OCI-LY7 (cell line): ENCODE results near the gene NME3.

ENCODE experiments used
- EZH2phosphoT487 ChIP-seq: fragments of 200-600 bp; sonication (generic); IDR thresholded peaks from 2 replicates; pipeline ENCODE4 v1.6.1; 2018; ENCODE audit warnings: low read depth, borderline replicate concordance, mild to moderate bottlenecking, mixed run types, antibody characterized with exemption, low read length, moderate library complexity, mixed read lengths
- TF ChIP-seq, protein P1 (sequence below): fragments of 200-600 bp; sonication (generic); conservative IDR thresholded peaks from 2 replicates; pipeline ENCODE4 v1.5.1; 2014; ENCODE audit warnings: mild to moderate bottlenecking, antibody characterized with exemption, low read length, moderate library complexity, mixed read lengths

GRCh38 chr16:1788708-1789100, 17.4 kb upstream of the NME3 start:
- TF ChIP-seq EZH2phosphoT487: no peak
- TF ChIP-seq, protein P1, sequence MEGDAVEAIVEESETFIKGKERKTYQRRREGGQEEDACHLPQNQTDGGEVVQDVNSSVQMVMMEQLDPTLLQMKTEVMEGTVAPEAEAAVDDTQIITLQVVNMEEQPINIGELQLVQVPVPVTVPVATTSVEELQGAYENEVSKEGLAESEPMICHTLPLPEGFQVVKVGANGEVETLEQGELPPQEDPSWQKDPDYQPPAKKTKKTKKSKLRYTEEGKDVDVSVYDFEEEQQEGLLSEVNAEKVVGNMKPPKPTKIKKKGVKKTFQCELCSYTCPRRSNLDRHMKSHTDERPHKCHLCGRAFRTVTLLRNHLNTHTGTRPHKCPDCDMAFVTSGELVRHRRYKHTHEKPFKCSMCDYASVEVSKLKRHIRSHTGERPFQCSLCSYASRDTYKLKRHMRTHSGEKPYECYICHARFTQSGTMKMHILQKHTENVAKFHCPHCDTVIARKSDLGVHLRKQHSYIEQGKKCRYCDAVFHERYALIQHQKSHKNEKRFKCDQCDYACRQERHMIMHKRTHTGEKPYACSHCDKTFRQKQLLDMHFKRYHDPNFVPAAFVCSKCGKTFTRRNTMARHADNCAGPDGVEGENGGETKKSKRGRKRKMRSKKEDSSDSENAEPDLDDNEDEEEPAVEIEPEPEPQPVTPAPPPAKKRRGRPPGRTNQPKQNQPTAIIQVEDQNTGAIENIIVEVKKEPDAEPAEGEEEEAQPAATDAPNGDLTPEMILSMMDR: no peak
